Right ventricle myocardium superior (tissue), 1 donor: ENCODE data around the gene ATOX1. TPM values are rescaled to one million over a fixed set of nuclear protein-coding genes. Genes with fewer than 3 reads are reported as not detected.
"Not testable (repeated sequence)": the region's sequence is repeated elsewhere in the genome, so short reads cannot be mapped to it uniquely, and the experiment has no call there.

Experiments used
- ATAC-seq: fragments of 200-7000 bp; cut with Tn5 transposase; one replicate; pipeline ENCODE4 v1.9.1; 2020; ENCODE audit warnings: mild to moderate bottlenecking; ENCODE audit not compliant: poor library complexity
- DNase-seq: peaks from one replicate; pipeline ENCODE4 v3.0.0-alpha.2; 2020
- intact Hi-C: fragments of 100-400 bp; cut with DNase I; formaldehyde crosslinking; loops from one replicate; pipeline ENCODE4 v1.11.2; 2022
- long read RNA-seq: library from polyadenylated mRNA; unstranded; transcript quantifications from one replicate; pipeline ENCODE4 v2.0.0, GENCODE V29; 2021
- total RNA-seq: library from RNA; stranded (reverse); fragmentation: NEBNext Ultra II Directional; extraction: Animal tissue kit (Norgen Biotek cat#: 25700); gene quantifications from one replicate; pipeline ENCODE4 v1.2.1, GENCODE V29; 2021
- donor health status: DM: no; HTN: yes; CAD: no; lungs with severe emphysema.

The ATOX1 gene
- 61.7 TPM for total RNA-seq
- long read RNA-seq, transcript ATOX1-201 (4 exons, 488 nt): major isoform, 9 of 15 reads
- long read RNA-seq, partial matches to known transcripts: 1 of 15 reads
- long read RNA-seq, other reads (novel, unspliced or antisense): 3 of 15 reads

DNA sequence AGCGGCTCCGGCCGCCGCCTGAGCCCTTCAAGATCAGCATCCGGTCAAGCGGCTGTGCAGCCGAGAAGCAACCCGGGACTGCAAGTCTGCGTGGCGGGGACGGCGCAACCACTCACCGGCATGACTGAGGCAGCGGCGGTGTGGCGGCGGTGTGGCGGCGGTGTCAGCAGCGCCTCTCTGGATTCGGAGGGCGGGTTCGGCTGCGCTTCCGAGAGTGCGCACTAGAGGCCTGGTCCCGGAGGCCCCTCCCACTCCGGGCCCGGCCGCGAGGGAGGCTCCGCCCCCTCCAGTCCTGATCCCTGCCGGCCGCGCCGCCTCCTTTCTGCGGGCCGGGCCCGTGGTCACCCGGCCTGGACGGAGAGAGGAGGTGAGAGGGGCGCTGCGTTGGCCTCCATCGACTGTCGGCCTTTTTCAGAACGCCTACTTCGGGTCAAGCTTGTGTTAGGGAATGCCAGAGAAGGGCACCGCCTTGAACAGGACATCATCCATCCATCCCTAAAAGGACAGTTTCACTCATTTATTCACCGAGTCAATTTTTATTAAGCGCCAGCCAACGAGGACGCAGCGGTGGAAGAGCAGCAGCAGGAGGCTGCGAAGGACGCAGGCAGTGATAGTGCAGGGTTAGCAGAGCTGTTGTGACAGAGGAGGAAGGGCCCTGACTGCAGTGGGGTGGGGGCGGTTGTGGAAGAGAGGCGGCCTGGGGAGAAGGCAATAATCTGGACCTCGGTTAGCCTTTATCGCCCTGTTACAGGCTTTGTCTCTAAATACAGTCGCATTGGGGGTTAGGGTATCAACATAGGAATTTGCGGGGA lies at the start of gene ATOX1:
Gene ATOX1 (minus strand): TSS at position 202 of the 812 bp plus-strand sequence. CDS start 80 bp downstream, at position 122.
- intact Hi-C loops: loop anchor here (10.0 kb wide), 1 partner anchor 314 kb away; the partner anchor contains the start of gene SLC36A1
- peak; percentile 100 for ATAC-seq

GRCh38 chr5:151805414-151806223 lies 47.2 kb upstream of the ATOX1 start:
- ATAC-seq (peak; percentile 76), DNase-seq (no peak)
- intact Hi-C loops: no loop called here

More for the DNA sequence above, at the start of gene ATOX1:
- peak; percentile 96 for DNase-seq

DNA sequence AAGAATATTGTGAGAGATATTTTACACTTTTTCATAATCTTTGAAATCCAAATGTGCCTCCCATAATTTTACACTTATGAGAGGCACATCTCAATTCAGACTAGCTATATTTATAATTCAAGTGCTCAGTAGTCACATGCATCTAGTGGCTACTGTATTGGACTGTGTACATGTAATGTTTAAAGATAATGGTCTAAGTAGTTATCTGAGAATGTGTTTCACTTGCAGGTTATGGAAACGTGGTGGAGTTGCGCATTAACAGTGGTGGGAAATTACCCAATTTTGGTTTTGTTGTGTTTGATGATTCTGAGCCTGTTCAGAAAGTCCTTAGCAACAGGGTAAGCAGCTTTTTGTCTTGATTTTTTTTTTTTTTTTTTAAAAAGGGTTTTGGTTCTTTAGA lies 42.1 kb upstream of the ATOX1 start:
- no peak for DNase-seq
- ATAC-seq: peak; percentile 54
- intact Hi-C loops: no loop called here

DNA sequence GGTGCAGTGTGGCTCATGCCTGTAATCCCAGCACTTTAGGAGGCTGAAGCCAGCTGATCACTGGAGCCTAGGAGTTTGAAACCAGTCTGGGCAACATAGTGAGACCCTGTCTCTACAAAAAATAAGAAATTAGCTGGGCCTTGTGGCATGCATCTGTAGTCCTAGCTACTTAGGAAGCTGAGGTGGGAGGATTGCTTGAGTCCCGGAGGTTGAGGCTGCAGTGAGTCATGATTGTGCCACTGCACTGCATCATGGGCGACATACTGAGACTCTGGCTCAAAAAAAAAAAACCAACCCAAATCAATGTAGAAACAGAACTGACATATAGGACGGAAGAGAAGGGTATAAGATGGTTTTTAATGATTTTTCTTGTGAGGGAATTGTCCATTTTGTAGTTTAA lies 41.0 kb upstream of the ATOX1 start:
- DNase-seq: no peak
- intact Hi-C loops: no loop called here
- no peak for ATAC-seq

DNA sequence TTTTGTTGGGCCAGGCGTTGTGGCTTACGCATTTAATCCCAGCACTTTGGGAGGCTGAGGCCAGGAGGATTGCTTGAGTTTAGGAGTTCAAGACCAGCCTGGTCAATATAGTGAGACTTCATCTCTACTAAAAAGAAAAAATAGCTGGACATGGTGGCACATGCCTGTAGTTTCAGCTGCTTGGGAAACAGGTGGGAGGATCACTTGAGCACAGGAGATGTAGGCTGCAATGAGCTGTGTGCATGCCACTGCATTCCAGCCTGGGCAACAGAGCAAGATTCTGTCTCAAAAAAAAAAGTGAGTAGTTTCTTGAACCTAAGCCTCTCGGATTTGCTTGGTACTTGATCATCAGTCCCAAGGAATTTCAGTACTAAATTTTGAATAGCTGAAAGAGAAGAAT lies 40.2 kb upstream of the ATOX1 start:
- intact Hi-C loops: no loop called here
- ATAC-seq (no peak), DNase-seq (no peak)

DNA sequence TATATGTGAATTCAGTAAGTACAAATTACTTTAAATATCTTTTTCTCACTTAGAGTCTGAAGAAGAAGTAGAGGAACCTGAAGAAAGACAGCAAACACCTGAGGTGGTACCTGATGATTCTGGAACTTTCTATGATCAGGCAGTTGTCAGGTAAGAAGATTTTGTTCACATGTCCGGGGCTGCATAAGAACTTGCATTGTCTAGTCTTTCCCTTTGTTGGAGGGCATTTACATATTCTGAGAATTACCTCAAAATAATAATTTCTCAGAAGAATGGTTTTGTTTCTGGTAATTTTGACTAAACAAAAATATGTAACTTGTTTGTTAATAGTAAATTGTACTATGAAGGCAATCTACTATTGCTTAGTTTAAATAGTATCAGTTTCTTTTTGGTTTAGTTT lies 37.0 kb upstream of the ATOX1 start:
- intact Hi-C loops: no loop called here
- ATAC-seq (no peak), DNase-seq (no peak)

GRCh38 chr5:151793358-151793757 lies 34.9 kb upstream of the ATOX1 start:
- intact Hi-C loops: no loop called here
- DNase-seq (no peak), ATAC-seq (no peak)

DNA sequence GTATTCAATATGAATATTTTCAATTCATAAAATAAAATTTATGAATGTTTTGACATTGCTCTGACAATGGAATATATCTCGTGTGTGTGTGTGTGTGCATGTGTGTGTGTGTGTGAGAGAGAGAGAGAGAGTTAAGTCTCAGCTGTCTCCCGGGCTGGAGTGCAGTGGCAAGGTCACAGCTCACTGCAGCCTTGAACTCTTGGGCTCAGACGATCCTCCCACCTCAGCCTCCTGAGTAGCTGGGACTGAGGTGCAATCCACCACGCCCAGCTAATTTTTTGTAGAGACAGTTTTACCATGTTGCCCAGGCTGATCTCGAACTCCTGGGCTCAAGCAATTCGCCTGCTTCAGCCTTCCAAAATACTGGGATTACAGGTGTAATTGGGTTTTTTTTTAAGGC lies 29.4 kb upstream of the ATOX1 start:
- DNase-seq (no peak), ATAC-seq (no peak)
- intact Hi-C loops: no loop called here

- no peak for ATAC-seq
- DNase-seq: no peak
- intact Hi-C loops: no loop called here
Measured at GRCh38 chr5:151786468-151786867, 28.0 kb upstream of the ATOX1 start.

DNA sequence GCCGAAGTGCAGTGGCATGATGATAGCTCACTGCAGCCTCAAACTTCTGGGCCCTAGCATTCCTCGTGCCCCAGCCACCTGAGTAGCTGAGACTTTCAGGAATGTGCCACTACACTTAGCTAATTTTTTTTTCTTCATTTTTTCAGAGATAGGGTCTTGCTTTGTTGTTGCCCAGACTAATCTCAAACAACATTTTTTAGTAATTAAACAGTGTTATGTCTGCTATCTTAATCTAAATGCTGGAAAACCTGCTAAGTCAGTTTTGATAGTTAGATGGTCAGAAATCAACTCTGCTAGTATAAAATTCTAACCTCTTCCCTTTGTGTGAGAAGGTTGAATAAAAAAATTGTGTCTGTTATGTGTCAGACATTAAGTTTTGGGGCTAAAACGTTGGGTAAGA lies 25.7 kb upstream of the ATOX1 start:
- no peak for ATAC-seq

GRCh38 chr5:151783664-151784063 lies 25.2 kb upstream of the ATOX1 start:
- intact Hi-C loops: not testable (repeated sequence)

More for the DNA sequence above, 25.7 kb upstream of the ATOX1 start:
- DNase-seq: no peak
- intact Hi-C loops: no loop called here

DNA sequence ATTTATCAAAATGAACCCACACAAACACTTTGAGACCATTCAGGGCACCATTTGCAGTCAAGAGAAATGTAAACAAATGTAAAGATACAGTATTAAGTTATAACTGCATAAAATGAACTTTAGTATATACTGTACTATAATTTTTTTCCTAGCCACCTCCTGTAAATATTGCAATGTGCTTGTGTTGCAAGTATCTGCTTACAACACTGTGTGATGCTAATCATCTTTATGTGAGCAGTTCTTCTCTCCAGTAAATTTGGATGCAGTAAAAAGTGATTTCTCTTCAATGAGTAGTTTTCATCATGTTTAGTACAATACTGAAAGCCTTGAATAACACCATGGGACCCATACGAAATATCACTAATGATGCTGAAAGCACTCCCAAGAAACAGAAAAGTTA lies 22.8 kb upstream of the ATOX1 start:
- DNase-seq (no peak), ATAC-seq (no peak)
- intact Hi-C loops: no loop called here

More at GRCh38 chr5:151783664-151784063, 25.2 kb upstream of the ATOX1 start:
- not testable (repeated sequence) for ATAC-seq, DNase-seq

DNA sequence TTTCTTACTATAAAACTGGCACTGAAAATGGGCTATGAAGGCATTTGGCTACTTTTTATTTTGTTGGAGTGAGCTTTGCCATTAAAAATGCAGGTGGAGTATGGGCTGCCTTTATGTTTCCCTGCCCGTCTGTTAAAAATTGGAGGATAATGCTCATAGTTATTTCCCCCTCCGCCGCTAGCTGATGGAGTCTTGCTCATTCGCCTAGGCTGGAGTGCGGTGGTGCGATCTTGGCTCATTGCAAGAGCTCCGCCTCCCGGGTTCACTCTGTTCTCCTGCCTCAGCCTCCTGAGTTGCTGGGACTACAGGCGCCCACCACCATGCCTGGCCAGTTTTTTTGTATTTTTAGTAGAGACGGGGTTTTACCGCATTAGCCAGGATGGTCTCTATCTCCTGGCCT lies 21.9 kb upstream of the ATOX1 start:
- no peak for ATAC-seq
- intact Hi-C loops: no loop called here
- no peak for DNase-seq

DNA sequence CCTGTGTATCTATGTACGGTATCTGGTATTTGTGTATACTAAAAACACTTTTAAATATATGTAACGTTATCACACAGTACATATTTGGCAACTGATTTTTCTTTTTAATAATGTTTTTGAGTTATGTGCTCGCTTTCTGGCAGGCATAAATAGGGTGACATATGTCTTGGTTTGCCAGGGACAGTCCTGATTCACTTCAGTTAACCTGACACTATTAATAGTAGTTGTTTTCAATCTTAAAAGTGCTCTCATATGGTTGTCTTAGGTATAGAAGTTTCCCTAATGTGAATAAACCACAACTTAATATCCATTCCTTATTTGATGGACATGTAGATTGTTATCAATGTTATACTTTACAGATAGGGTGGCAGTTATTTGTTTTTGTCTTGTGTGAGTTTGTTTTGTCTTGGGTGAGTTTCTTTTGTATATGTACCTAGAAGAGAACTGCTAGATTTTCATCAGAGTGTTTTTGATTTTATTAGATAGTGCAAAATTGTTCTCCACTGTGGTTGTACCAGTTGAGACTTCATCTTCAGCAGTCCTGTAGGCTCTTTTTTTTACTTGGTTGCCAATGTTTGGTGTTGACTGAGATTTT lies 21.2 kb upstream of the ATOX1 start:
- ATAC-seq (no peak), DNase-seq (no peak)
- intact Hi-C loops: no loop called here

GRCh38 chr5:151775025-151775606 lies 16.7 kb upstream of the ATOX1 start:
- ATAC-seq (no peak), DNase-seq (no peak)
- intact Hi-C loops: no loop called here

DNA sequence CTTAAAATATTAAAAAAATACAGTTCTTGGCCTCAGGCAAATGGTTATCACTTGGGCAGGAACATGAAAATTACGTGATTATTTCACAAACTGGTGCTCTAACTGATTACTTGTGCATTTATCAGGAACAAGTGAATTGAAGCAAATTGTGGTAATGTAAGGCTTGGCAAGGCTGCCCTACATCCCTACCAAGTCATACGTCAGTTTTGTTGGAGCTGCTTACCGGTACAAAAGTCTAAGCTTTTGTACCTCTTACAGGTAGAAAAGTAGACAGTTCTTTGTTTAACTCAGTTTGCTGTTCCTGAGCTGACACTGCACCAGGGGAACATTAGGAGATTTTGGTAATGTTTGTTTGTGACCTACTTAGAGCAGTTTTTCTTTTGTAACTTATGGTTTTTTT lies 15.5 kb upstream of the ATOX1 start:
- ATAC-seq (no peak), DNase-seq (no peak)
- intact Hi-C loops: no loop called here

DNA sequence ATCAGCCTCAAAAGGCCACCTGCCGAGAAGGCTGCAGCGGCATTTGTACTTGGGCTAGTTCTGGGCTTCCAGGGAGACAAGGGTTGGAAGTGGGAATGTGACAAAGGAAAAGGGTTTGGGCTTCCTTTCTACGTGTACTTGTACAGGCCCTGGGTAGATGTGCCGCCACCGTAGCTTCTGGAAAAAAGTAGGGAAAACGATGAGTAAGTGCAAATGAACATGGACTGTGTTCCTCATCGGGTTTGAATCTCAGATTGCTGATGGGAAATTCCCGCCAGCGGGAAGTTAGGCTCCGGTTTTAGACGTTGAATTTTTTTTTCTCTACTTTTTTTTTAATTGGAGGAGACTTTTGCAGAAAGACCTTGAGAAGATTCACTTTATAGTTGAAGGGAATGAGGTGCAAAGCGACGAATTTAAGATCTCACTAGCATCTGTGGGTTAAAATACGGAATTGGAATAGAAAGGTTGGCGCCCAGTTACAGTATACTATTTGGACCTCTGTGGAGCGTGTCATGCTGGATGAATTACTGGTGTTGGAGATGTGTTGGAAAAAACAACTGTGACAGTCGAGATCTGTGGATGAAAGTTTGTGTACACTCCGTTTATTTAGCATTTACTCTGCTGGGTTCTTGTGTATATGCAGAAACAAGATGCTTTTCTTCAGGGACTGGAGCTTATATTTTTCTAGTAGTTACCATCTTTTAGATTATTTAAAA lies 14.6 kb upstream of the ATOX1 start:
- ATAC-seq: no peak
- no peak for DNase-seq
- intact Hi-C loops: no loop called here
